Hematopoietic multipotent progenitor cell treated with erythropoietin and hydrocortisone succinate and interleukin-3 and kit ligand, for 6 days (in vitro differentiated cells): ENCODE data around the gene APP.
"Not testable (repeated sequence)": the region's sequence is repeated elsewhere in the genome, so short reads cannot be mapped to it uniquely, and the experiment has no call there.

Source experiments
- DNase-seq: peaks from one replicate; pipeline ENCODE4 v3.0.0-alpha.2; 2015

APP gene

DNA sequence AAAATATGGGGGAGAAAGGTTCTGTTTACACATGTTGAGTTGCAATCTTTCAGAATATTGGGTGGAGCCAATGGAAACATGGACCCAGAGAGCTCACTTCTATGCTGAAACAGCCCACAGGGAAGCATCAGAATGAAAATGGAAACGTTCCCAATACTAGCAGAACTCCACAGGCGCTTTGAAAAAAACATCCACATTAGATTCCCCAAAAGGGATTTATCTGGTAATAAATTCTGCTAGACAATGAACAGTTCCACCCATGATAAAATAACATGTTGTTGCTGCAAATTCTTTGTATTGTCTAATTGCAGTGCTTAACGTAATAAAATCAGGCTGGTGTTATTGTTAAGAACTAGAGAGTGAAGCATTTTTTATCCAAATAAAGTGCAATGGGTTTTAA is 238.8 kb downstream of the APP start:
- no peak for DNase-seq

DNA sequence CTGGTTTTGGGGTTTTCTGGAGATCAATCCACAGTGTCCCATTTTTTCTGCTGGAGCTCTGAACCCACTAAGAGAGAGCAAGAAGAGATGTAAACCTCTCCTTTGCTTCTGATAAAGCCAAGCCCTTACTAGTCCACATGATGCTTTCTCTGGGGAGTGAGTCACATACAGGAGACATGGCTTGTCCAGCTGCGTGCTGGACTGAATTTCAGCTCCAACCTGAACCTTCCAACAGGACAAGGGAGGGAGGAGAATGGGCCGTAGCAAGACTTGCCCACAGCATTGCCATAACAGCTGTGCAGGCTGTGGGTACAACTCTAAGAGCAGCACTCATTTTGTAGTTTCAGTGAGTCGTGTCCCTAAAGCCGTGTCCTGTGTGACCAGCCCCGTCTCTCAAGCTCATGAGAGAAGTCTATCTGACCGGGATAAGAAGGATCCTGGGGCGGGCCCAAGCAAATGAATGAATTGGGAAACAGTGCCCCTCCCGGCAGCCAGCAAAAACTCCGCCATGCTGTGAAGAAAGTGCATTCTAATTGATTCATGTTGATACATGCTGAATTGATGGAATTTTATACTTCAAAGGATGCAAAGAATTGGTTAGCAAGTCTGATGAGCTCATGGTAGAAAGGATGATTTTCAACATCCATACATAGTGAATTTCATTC is 240.6 kb downstream of the APP start:
- no peak for DNase-seq

DNA sequence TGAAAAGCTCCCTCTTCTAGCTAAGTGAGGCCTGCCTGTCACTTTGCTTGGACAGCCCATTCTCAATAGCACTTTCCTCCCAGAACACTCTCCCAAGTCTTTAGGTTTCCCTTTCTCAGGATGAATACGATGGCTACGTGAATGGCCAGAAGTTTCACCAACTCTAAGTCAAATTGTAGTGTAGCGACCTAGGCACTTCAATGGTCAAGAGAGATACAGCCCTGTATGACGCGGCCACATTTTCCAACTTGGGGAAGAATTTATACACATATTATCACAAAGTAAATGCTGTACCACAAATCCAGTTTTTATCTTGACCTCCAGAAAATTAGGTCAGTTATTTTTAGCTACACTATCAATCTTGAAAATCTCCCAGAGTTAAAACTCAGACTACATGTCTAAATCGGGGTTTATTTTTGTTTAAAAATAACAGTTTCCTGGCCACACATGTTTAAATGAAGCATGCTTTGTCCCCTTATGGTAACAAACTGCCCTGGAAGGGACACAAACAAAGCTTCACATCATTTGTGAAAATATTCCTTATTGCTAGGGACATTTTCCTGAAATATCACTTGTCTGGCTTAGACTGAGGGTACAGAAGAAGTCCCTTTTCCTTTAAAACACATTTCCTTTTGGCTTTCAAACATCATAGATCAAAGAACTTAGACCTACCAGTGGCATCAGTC is 243.2 kb downstream of the APP start:
- no peak for DNase-seq

DNA sequence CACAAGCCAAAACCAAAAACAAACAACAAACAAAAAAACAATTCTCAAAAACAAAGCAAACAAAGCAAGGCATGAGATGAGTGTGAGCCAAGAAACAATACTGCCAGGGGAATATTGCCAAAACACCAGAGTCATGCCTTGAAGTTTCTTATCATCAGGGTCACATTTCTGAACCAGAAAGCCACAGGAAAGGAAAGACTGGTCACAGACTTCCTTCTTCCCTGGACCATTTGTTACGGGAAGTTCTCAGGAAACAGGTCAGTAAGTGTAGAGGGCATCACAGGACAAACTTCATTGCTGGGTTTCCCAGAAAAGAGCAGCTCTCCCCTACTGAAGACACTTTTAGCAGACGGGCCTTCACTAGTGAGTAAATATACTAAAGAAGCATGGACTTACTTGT is 244.6 kb downstream of the APP start:
- peak; percentile 56 for DNase-seq

DNA sequence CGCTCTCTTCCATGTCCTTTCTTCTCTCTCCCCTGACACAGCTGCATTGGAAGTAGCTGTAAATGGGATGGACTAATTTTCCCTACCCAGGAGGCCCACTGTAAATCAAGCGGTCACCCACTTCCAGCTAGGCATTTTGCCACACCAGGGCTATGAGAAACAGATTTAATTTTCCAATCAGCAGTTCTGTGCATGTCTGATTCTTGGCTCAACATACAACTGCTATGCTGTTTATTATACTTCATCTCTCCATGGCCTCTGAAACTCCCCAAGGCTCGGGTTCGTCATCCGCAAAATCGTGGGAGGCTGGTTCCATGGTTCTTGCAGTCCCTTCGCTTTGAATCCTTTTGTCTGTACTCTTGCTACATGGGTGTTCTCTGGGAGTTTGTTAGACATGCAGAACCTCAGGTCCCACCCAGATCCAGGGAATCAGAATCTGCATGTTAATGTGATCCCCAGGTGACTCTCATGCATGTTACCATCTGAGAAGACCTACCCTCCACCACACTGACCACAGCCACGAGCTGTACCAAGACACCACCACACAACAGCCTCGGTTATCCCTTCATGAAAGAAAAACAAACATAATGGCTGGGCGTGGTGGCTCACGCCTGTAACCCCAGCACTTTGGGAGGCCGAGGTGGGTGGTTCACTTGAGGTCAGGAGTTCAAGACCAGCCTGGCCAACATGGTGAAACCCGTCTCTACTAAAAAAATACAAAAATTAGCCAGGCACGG is 245.3 kb downstream of the APP start:
- DNase-seq = no peak

DNA sequence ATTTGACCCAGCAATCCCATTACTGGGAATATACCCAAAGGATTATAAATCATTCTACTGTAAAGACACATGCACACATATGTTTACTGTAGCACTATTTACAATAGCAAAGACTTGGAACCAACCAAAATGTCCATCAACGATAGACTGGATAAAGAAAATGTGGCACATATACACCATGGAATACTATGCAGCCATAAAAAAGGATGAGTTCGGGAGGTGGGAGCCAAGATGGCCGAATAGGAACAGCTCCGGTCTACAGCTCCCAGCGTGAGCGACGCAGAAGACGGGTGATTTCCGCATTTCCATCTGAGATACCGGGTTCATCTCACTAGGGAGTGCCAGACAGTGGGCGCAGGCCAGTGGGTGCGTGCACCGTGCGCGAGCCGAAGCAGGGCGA is 252.4 kb downstream of the APP start:
- DNase-seq = not testable (repeated sequence)

DNA sequence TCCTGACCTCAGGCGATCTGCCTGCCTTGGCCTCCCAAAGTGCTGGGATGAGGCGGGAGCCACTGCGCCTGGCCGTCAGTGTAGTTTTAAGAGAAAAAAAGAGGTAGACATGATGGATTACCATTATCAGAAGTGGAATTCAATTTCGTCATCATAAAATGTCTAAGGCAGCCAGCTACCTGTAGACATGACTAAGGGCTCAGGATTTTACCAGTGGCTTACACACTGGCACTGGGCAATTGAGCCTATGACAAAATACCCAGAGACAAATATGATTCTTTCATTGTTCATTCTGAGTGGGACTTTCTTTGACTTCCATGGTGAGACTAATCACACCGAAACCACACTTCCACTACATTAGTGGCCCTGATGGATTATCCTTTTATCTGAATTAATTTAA is 254.3 kb downstream of the APP start:
- DNase-seq = no peak

DNA sequence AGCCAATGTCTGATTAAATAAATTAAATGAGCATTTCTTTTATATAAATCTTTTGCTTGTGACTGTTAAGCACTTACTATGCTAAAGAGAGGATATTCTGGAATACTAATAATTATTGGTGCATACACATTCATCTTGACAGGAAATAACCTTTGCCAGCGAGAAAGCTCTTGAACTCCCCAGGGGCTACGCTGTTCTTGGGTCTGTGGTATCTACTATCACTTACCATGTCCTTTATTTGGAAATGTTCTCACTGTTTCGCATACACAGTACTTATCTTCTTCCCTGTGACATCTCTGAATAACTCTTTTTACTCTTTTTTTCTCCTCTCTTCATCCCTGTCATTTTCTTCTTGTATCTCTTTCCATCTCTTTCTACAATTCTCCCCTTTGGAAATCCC is 257.1 kb downstream of the APP start:
- DNase-seq = no peak

DNA sequence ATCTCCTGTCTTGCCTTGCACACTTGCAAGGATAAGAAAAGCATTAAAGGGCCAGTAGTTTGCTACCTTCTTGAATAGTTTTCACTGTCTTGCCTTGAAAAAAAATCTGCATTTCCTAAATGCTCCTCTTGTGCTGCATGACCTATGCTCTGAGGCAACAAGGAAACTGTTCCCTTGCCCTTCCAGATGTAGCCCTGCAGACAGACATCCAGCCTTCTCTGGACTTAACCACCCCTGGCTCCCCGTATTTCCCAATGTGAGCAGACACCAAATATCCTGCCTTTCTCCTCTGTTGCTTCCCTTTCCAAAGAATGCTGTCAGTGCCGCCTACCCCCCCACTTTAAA is 258.2 kb downstream of the APP start:
- DNase-seq = no peak

DNA sequence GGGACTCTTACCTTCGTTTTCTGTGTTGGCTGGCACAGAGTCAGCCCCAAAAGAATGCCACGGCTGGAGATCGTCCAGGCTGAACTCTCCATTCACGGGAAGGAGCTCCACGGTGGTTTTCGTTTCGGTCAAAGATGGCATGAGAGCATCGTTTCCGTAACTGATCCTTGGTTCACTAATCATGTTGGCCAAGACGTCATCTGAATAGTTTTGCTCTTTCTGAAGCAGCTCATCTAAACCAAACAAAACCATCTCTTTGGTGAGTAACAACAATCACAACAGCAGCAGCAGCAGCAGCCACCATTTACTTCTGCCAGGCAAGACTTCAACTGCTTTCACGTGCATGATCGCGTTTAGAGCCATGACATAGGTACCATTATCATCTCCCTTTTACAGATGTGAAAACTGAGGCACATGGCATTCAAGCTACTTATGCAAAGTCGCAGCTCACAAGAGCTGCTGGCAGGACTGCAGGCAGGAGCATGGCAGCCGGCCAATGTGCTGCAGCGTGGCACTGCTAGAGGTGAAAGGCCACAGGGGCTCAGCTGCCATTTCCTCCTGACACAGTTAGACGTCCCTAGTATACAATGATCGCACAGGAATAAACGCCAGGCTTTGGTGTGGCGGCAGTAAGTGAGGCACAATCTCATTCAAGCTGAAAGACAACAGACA is 258.7 kb downstream of the APP start:
- DNase-seq = no peak

DNA sequence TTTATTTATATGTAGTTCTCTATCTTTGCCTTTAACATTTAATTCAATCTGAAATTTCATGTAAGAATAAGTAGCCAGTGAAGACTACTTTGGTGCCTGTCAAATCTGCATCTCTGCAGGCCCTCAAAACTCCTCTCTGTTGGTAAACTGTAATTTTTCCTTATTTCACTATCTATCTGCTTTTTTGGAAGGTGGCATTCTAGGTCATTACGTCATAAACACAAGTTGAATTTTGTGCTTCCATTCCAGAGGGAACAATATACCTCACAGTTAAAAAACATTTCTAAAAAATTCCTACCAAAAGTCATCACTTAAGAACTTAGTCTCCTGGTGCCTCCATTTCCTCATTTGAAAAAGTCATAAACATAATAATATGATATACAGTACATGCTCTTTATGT is 259.8 kb downstream of the APP start:
- no peak for DNase-seq

DNA sequence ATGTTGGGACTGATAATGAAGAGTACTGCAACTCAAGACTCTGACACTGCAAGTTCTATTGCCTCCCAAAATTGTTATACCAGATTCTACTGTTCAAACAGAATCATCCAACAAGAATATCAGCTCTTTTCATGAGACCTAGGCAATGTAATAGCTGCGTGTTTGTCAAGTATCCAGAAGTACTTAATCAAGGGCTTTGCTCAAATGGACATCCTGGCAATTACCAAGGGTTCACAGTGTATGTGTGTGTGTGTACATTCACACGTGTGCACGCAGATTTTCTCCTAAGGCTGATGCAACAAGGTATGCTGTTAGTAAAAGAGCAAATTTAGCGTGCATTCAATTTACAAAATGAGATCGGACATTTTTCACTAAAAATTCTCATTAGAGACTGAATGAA is 261.2 kb downstream of the APP start:
- DNase-seq = no peak

DNA sequence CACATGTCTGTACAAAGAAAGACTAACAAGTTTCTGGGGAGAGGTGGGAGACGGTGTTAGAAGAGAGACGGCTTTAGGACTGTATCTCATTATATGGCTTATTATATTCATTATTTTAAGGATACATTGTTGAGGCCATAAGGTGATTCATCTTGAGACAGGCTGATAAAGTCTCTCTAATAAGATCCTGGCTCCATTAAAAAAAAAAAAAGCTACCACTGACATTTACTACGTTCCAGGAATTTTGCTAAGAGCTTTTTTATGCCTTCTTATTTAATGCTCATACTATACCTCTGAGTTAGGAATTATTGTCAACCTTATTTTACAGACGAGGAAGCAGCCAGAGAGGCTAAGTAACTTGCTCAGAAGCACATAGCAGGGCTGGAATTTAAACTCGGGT is 262.1 kb downstream of the APP start:
- DNase-seq = no peak

DNA sequence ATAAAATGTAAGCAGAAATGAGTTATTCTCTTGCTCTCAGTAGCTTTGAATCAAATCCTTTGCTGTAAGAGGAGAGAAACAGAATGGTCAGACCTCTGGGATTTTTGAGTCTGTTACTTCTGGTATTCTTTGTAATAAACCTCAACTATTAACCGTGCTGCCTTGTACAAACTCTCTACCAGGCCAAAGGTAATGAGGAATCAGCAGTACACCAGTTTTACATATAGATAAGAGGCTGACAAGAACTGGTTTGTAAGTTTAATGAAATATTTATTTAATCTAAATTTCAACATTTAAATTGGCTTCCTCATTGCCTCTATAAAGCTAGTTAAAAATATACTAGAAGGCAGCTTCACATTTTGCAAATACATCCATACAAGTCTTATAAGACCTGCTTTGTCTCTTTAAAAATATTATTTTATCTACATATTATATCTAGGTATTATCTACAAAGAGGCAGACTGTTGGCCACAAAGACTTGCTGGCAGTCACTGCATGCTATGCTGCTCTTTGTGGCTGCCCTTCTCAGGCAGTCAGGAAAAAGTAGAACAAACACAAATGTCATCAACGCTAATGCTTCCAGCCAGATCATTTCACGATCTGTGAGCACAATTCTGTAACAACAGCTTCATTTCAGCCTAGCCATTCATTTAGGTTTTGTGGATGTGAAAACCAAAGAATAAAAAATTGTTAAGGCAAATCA is 262.8 kb downstream of the APP start:
- peak; percentile 25 for DNase-seq

DNA sequence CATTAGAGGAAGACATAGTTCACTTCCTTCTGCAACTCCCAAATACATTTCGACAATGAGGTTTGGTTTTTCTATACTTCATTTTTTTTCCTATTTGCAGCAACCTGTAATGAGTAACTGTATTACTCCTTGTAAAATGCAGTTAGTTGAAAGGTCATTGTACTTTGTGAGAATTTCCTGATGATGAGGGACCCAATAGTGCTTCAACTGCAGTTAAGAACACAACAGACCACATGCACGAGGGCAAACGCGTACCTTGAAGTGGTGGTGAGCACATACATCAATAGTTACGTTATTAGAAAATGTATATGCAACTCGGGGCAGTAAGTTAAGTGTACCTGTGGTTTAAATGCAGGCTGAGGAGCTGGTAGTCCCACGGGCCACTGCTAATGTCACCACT is 264.0 kb downstream of the APP start:
- DNase-seq = no peak

DNA sequence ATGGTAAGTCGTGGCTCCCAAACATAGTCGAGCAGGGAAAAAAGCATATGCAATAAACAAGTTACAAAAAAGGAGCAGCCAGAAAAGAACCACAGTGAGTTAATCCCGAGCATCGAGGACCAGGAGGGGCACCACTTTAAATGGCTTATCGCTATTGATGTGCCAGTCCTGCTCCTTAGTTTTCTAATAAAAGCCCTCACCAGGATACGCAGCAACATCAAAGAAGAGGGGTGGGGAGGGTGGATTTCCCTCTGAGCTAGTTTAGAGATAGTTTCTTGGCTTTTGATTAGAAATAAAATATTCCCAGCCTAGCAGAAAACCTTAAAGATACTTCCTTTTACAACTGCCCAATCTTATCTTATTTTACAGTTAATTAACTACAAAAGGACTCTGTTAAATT is 265.4 kb downstream of the APP start:
- DNase-seq = no peak

DNA sequence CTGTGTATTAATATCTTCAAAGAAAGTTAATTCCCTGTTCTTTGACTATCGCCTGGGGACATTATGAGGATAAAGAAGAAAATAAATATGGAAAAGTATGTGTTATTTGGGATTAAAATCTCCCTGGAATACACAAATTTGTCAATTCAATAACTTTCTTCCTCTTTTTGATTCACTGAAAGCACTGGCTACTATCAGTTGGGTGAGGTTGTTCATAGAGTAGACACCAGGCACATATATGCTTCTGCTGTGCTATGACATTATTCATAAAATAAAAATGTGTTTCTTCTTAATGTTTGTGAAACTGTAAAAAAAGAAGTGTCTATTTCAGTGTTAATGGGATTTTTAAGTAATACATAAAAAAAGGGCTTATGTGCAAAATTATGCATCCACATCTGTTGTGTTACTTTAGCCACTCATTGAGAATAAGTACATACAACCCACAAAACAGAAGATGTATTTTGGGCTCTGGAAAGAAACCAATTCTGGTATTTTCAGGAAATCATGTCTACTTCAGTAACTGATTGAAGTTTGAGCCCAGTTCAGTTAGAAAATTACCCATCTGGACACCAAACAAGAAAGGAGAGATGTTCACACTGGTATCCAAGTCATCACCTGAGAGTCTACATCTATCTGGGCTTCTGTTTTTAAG is 266.4 kb downstream of the APP start:
- DNase-seq = no peak

DNA sequence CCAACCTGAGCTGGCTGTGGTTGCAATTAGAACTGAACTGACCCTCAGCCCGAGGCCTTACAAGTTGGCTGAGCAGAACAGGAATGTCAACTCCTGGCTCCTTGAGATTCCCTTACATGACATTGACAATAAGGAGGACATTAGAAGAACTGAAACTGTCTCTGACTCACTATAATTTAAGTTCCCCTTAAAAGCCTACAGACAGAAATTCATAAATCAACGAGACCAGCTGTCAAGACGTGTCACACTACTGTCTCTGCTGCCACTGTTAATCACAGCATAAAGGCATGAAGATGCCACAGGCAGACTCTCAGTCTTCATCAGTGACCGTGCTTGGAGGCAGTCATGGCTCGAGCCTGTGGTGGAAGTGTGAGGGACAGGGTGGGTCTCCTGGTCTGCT is 267.0 kb downstream of the APP start:
- no peak for DNase-seq

DNA sequence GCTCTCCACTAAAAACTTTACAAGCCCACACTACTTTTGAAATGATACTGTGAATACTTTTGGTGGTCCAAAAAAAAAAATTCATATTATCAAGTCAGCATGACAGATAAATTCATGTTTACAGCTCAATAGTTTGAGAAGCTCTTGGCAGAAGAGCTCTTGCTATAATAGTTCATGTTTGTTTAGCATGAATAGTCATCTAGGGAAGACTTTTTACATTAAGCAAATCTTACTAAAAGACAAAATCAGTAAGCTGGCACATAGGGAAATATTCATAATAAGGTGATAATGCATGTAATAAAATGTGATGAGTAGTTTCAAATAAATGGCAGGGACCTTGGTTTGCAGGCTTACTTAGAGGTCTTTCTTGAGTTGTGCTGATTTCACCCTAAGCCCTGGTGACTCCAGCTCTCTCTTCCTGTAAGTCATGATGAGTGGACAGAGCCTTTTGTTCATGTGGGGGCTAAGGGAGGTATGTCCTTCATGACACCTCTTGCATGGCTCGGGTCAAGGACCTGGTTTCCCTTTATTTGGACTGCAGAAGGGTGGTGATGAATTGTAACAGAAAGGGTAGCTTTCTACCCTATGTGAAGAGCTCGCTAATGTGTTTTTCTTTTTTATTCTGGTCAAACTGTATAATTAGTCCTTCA is 269.1 kb downstream of the APP start:
- no peak for DNase-seq

DNA sequence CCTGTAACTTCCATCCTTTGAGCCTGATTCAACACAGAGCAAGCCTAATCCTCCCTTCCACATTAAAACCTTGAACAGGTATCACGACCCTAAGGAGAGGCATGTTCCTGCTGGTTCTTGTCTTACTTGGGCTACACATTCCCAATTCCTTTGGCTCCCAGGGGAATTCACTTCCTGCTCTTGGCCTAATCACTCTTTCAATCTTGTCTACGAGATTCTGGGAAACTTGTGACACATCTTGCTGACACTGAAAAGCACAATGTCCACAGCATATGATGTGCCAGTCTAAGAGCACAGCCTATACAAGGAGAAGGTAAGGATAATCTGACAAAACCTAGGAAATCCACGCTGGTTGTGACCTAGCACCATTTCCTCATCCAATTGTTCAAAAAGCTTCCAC is 271.9 kb downstream of the APP start:
- DNase-seq = no peak

DNA sequence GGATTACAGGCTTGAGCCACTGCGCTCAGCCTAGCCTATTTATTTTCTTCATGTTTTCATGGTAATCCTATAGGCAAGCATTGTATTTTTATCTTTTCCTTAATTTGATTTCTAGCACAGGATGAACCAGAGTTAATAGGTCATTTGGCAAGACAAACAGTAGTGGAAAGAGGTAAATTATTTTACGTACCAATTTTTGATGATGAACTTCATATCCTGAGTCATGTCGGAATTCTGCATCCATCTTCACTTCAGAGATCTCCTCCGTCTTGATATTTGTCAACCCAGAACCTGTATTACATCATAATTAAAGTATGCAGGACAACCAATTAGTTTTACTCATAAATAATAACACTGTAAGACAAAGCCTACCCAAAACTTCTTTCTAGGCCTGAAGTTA is 273.2 kb downstream of the APP start:
- no peak for DNase-seq

DNA sequence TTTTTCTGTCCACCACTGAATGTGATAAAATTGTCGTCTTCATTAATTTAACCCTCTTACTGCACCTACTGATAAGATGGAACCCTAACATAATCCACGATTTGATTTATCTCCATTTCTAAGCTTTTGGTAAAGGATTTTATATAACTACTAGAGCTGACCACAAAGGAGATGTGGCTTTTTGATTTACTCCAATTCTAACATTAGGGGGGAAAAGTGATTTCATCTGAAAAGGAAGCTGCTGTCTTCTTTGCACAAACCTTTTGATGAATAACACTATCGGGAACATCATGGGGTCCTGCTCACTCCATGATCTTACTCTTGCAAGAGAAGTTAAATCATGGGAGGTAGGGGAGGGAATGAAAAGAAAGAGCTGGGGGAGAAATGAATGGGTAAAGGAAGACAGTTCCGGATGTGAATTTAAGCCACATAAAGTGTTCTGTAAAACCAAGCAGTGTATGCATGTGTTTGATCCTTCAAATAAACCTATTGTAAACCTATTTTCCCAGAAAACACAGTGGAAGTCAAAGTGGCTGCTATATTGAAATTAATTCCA is 274.0 kb downstream of the APP start:
- DNase-seq = no peak
